M059J (cell line): ENCODE results near the gene SH3GL3. TPM values are rescaled to one million over a fixed set of nuclear protein-coding genes. Genes with fewer than 3 reads are reported as not detected.
A peak's percentile ranks its signal among the peaks of the same experiment; 100 is the strongest.

ENCODE experiments used
- DNase-seq: peaks from one replicate; pipeline ENCODE4 v3.0.0-alpha.2; 2012; ENCODE audit warnings: low read depth
- total RNA-seq: library from RNA; depleted of rRNA; stranded (reverse); fragments of >200 nt; shearing (Covaris generic); gene quantifications from 2 replicates; pipeline ENCODE4 v1.2.3, GENCODE V29; 2014; rRNA removed

The SH3GL3 gene
- total RNA-seq, result 0.27 TPM in 1 of 2 replicates, not detected in the other

GRCh38 chr15:83446904-83447709, at the start of gene SH3GL3:
Gene SH3GL3, plus strand, starts transcription at chr15:83447341. Its CDS starts 193 bp downstream, at chr15:83447534.
- DNase-seq, result peak; percentile 54

GRCh38 chr15:83398626-83399025, 48.5 kb upstream of the SH3GL3 start:
- peak; percentile 63 for DNase-seq

- DNase-seq, result peak; percentile 2
Measured at GRCh38 chr15:83404121-83404520, 43.0 kb upstream of the SH3GL3 start.

- DNase-seq, result no peak
Measured at GRCh38 chr15:83410532-83410931, 36.6 kb upstream of the SH3GL3 start.

- no peak for DNase-seq
Measured at GRCh38 chr15:83413054-83413719, 34.0 kb upstream of the SH3GL3 start.

- DNase-seq, result no peak
Measured at GRCh38 chr15:83422081-83422480, 25.1 kb upstream of the SH3GL3 start.

GRCh38 chr15:83422541-83422940, 24.6 kb upstream of the SH3GL3 start:
- DNase-seq, result no peak

GRCh38 chr15:83424101-83424500, 23.0 kb upstream of the SH3GL3 start:
- DNase-seq, result no peak

- no peak for DNase-seq
Measured at GRCh38 chr15:83430441-83430840, 16.7 kb upstream of the SH3GL3 start.

GRCh38 chr15:83431521-83431920, 15.6 kb upstream of the SH3GL3 start:
- DNase-seq, result no peak

- DNase-seq, result peak; percentile 47
Measured at GRCh38 chr15:83435202-83435601, 11.9 kb upstream of the SH3GL3 start.

GRCh38 chr15:83435782-83436181, 11.4 kb upstream of the SH3GL3 start:
- no peak for DNase-seq

GRCh38 chr15:83436513-83437158, 10.5 kb upstream of the SH3GL3 start:
- DNase-seq, result peak; percentile 54

GRCh38 chr15:83443076-83443847, 3.9 kb upstream of the SH3GL3 start:
- DNase-seq, result peak; percentile 27

- DNase-seq, result no peak
Measured at GRCh38 chr15:83444936-83445335, 2.2 kb upstream of the SH3GL3 start.

GRCh38 chr15:83445643-83446042, 1.5 kb upstream of the SH3GL3 start:
- DNase-seq, result no peak

- no peak for DNase-seq
Measured at GRCh38 chr15:83446417-83446816, 724 bp upstream of the SH3GL3 start.

GRCh38 chr15:83449250-83449671, 2.1 kb downstream of the SH3GL3 start:
- no peak for DNase-seq

- peak; percentile 15 for DNase-seq
Measured at GRCh38 chr15:83449937-83450506, 2.9 kb downstream of the SH3GL3 start.

GRCh38 chr15:83457149-83457548, 10.0 kb downstream of the SH3GL3 start:
- no peak for DNase-seq

- DNase-seq, result no peak
Measured at GRCh38 chr15:83458381-83458780, 11.2 kb downstream of the SH3GL3 start.
